GM12878 (cell line): ENCODE results near the gene AK8. TPM values are rescaled to one million over a fixed set of nuclear protein-coding genes. Genes with fewer than 3 reads are reported as not detected.

Experiments
- ATAC-seq: fragments of 200-7000 bp; cut with Tn5 transposase; 3 replicates; pipeline ENCODE4 v1.9.1; 2020; ENCODE audit warnings: mild to moderate bottlenecking, moderate library complexity
- BruUV-seq: library from RNA; stranded (reverse); fragments of 400-500 nt; replicated peaks from 2 replicates; lab custom pipeline; 2021; lab: Mats Ljungman, UMichigan
- CTCF ChIA-PET: fragments of 300-600 bp; sonication (Branson Sonifier 250); formaldehyde crosslinking; extraction: SDS; loops from one replicate; lab custom pipeline; 2021; ENCODE audit warnings: inconsistent platforms; lab: Yijun Ruan, JAX
- POLR2A ChIA-PET: fragments of 350-600 bp; formaldehyde crosslinking; extraction: SDS; loops from one replicate; lab custom pipeline; 2021; ENCODE audit warnings: inconsistent platforms; lab: Charles Lee
- RAD21 ChIA-PET: fragments of 300-600 bp; sonication (Branson Sonifier 250); formaldehyde crosslinking; loops from one replicate; lab custom pipeline; 2023; ENCODE audit warnings: antibody characterized with exemption; ENCODE audit not compliant: unreplicated experiment; lab: Charles Lee
- SMC1A ChIA-PET: fragments of 300-600 bp; sonication (Branson Sonifier 250); formaldehyde crosslinking; loops from one replicate; lab custom pipeline; 2023; ENCODE audit not compliant: unreplicated experiment, uncharacterized antibody; lab: Charles Lee
- DNase-seq: peaks from one replicate; pipeline ENCODE4 v3.0.0-alpha.2; 2011; ENCODE audit warnings: low read depth, low spot score
- FAIRE-seq: peaks from 3 replicates; lab custom pipeline; 2011; peaks lifted over from hg19 to GRCh38; lab: Jason Lieb, UNC
- H2AFZ ChIP-seq: 2 replicates; pipeline ENCODE4 v1.6.0; 2011; ENCODE audit warnings: low read depth, low read length, control low read depth; ENCODE audit not compliant: control insufficient read depth
- H3K27ac ChIP-seq: 2 replicates; pipeline ENCODE4 v1.5.1; 2011; ENCODE audit warnings: control low read depth; ENCODE audit not compliant: control insufficient read depth, insufficient read depth
- H3K27me3 ChIP-seq, 2 experiments: replicated peaks in 1 of 2; 2 replicates each; pipeline versions ENCODE4 v1.6.0 to v1.6.1; 2011; ENCODE audit warnings: low read length in 1 of 2; ENCODE audit not compliant: control insufficient read depth in 2 of 2, insufficient read depth in 2 of 2
- H3K36me3 ChIP-seq, 2 experiments: 2 replicates each; pipeline ENCODE4 v1.5.1; 2011; ENCODE audit warnings: low read length in 1 of 2; ENCODE audit not compliant: control insufficient read depth in 2 of 2, insufficient read depth in 2 of 2
- H3K4me1 ChIP-seq: 2 replicates; pipeline ENCODE4 v1.6.1; 2011; ENCODE audit warnings: mild to moderate bottlenecking, low read length, moderate library complexity, mixed read lengths; ENCODE audit not compliant: control insufficient read depth, insufficient read depth
- H3K4me2 ChIP-seq: 2 replicates; pipeline ENCODE4 v1.6.0; 2011; ENCODE audit warnings: control low read depth; ENCODE audit not compliant: control insufficient read depth, insufficient read depth
- H3K4me3 ChIP-seq: fragments of 200-600 bp; sonication (generic); 2 replicates; pipeline ENCODE4 v1.5.1; 2016
- H3K79me2 ChIP-seq: 2 replicates; pipeline ENCODE4 v1.6.0; 2011; ENCODE audit warnings: low read length; ENCODE audit not compliant: control insufficient read depth, insufficient read depth
- H3K9ac ChIP-seq: 2 replicates; pipeline ENCODE4 v1.8.0; 2011; ENCODE audit warnings: low read length, control low read depth, mixed read lengths; ENCODE audit not compliant: control insufficient read depth, insufficient read depth
- H3K9me3 ChIP-seq: replicated peaks from 3 replicates; pipeline ENCODE4 v1.5.1; 2011; ENCODE audit warnings: mild to moderate bottlenecking, low read length; ENCODE audit not compliant: control insufficient read depth, insufficient read depth
- H4K20me1 ChIP-seq: 2 replicates; pipeline ENCODE4 v1.6.0; 2011; ENCODE audit not compliant: control insufficient read depth, insufficient read depth
- BMI1 ChIP-seq: fragments of 450-650 bp; IDR thresholded peaks from 2 replicates; pipeline ENCODE4 v1.6.1; 2016; ENCODE audit warnings: mild to moderate bottlenecking, moderate library complexity, borderline replicate concordance
- BRCA1 ChIP-seq: IDR thresholded peaks from 2 replicates; pipeline ENCODE4 v1.6.1; 2011; ENCODE audit warnings: low read depth, low read length, improper control_type of control experiment
- NR2F1 ChIP-seq: fragments of 450-650 bp; conservative IDR thresholded peaks from 2 replicates; pipeline ENCODE4 v1.6.1; 2017; ENCODE audit warnings: mild to moderate bottlenecking
- RCOR1 ChIP-seq: conservative IDR thresholded peaks from 2 replicates; pipeline ENCODE4 v1.6.1; 2012; ENCODE audit warnings: low read depth, low read length, improper control_type of control experiment
- ZBTB11 ChIP-seq: fragments of 450-650 bp; formaldehyde crosslinking; IDR thresholded peaks from 2 replicates; pipeline ENCODE4 v1.5.0; 2022; ENCODE audit warnings: mild to moderate bottlenecking, missing genetic modification characterization
- WGBS: methylation state at CpG from one replicate; pipeline ENCODE4 v1.1.6; 2016; ENCODE audit warnings: low lambda C conversion rate; ENCODE audit not compliant: insufficient replicate concordance, insufficient coverage; ENCODE audit errors: missing lambda C conversion rate; 5-methylcytosine and 5-hydroxymethylcytosine counted together
- in situ Hi-C: fragments of 300-500 bp; cut with MboI; formaldehyde crosslinking; loops from 9 replicates; pipeline ENCODE4 v1.14.3; 2018; ENCODE audit warnings: mixed read lengths
- intact Hi-C: fragments of 100-400 bp; cut with micrococcal nuclease; formaldehyde crosslinking; loops from one replicate; pipeline ENCODE4 v1.14.2; 2022; ENCODE audit not compliant: unreplicated experiment
- polyA plus RNA-seq, 11 experiments: library from polyadenylated mRNA; depleted of rRNA in 4 of 11; unstranded in 6 of 11; stranded (reverse) in 5 of 11; fragments of >200 nt; fragmentation: Nextera tagmentation in 4 of 11; fragmentation: Illumina TruSeq in 1 of 11; extraction: Ambion mirVana in 4 of 11; extraction: Trizol in 1 of 11; gene quantifications; 1 replicate in 1 of 11; 2 replicates in 10 of 11; pipeline versions ENCODE4 v1.2.1 to v1.2.3, GENCODE V29; 2011 to 2016; ENCODE audit warnings: inconsistent platforms in 2 of 11, missing spikeins in 2 of 11, low read depth in 1 of 11
- total RNA-seq, 4 experiments: library from RNA; depleted of rRNA in 3 of 4; stranded (reverse); fragments of >200 nt in 3 of 4; fragmentation: Illumina TruSeq in 1 of 4; extraction: Trizol in 1 of 4; gene quantifications; 2 replicates each; pipeline versions ENCODE4 v1.2.1 to v1.2.3, GENCODE V29; 2013 to 2021

The AK8 gene
- total and polyA plus RNA-seq, 10 of the 15 experiments (the other 5 are each of a cell fraction or from before 2014, with no cell fraction given) = 0.03 to 0.12 (median 0.06) TPM; not detected in 5

GRCh38 chr9:132820169-132820944 lies 57.7 kb downstream of the AK8 start:
- in situ Hi-C loops (no loop called here), intact Hi-C loops (no loop called here)
- ATAC-seq (no peak), DNase-seq (no peak), FAIRE-seq (no peak)
- Histone ChIP-seq H3K9ac (no peak overlapping the region), H2AFZ (no peak overlapping the region), H3K9me3 (no peaks in the 10 kb centered on the region), H3K36me3 (no peaks in the 10 kb centered on the region), H3K4me3 (no peak overlapping the region), H3K27me3 (peaks cover 0 to 3% of the 10 kb centered on the region in 2 experiments; a peak in 2 of 4 replicates), H3K4me2 (no peak overlapping the region), H4K20me1 (no peaks in the 10 kb centered on the region), H3K79me2 (no peaks in the 10 kb centered on the region), H3K4me1 (no peaks in the 10 kb centered on the region), H3K27ac (no peak overlapping the region)
- no TSS peak for BruUV-seq
- ChIA-PET SMC1A (interaction anchor here (0.9 kb wide), 1 partner anchor 12 kb away, joined by 3 read pairs; no protein-coding TSS in a partner anchor), POLR2A (no interaction called here), RAD21 (no interaction called here), CTCF (no interaction called here)
- TF ChIP-seq BMI1 (no peak), RCOR1 (no peak), BRCA1 (no peak), ZBTB11 (CRISPR knock-in tag) (no peak), NR2F1 (no peak)
- 76% methylated on average over 11 of the region's 11 CpGs for WGBS
